NCI-H345 treated with DMSO at 0.1 percent for 48 hours (cell line): ENCODE data around the gene VWA5B1.

Experiments used
- DNase-seq: peaks from one replicate; lab custom pipeline; 2025; ENCODE audit not compliant: unreplicated experiment; lab: John Stamatoyannopoulos, UW

Gene VWA5B1

DNA sequence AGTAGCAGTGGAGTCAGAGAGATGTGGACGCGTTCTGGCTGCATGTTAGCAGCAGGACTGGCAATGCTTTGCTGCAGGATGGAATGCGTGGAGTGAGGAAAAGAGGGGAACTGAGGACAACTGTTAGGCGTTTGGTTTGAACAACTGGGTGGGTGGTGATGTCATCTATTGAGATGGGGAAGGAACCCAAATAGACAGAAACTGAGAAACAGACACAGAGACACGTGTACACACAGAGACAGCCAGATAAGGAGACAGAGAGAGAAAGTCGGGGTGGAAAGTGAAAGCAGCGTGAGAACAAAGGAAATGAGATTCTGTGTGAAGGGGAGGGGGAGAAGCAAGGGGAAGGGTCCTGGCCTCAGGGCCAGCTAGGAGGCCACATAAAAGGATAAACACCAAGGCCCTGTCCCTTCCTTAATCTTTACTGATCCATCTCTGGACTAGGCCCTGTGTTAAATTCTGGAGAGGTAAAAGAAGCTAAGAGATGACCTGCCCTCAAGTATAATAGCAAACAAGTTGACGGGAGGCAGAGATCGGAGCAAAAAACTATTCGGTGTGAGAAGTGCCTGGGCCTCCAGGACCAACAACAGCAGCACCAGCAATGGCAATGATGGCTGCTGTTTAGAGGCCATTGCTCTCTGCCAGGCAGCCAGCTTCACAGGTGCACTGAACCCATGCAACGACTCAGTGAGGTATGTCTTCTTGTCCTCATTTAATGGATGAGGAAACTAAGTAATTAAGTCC lies 31.6 kb downstream of the VWA5B1 start:
- no peak for DNase-seq

GRCh38 chr1:20322825-20323612 lies 32.3 kb downstream of the VWA5B1 start:
- DNase-seq = no peak

DNA sequence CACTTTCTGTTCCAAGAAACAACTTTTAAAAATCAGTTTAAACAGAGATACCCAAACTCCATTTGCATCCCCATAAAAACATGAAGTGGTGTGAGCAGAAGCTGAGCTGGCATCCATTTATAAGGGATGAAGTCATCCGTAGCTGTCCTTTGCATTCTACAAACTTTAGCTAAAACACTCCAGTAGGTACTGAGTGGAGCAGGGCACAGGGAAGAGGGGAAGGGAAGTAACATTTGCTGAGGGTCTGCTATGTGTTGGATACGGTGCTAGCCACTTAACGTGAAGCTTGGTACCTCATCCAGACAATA lies 32.9 kb downstream of the VWA5B1 start:
- DNase-seq = no peak

DNA sequence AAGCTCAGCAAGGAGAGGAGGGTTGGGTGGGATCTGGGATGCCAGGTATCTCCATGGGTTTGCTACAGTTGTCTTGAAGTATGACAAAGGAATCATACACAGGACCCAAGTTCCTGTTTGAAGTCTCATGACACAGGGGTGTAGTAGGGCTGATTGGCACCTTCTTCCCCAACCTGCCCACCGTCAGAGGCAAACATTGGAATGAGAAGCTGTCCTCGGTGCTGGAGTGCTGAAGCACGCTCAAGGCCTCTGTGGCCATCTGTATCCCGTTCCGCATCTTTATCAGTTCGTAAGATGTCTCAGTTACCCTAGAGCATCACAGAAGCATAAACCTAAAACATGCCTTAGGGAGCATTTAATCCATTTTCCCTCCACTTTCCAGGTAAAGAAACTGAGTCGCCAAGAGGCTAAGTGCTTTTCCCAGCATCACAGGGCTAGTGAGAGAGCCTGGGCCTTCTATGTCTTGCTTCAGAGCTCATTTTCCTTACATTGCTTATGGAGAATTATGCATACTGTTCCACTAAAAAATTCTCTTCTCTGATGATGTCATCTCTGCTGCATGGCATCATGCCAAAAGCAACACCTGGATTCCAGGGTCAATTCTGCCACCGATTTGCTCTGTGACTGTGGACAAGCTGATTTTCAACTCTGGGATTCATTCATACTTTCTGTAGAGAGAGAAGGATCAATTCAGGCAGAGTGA lies 34.2 kb downstream of the VWA5B1 start:
- DNase-seq = no peak

- no peak for DNase-seq
Observed at GRCh38 chr1:20325407-20325843, 34.8 kb downstream of the VWA5B1 start.

DNA sequence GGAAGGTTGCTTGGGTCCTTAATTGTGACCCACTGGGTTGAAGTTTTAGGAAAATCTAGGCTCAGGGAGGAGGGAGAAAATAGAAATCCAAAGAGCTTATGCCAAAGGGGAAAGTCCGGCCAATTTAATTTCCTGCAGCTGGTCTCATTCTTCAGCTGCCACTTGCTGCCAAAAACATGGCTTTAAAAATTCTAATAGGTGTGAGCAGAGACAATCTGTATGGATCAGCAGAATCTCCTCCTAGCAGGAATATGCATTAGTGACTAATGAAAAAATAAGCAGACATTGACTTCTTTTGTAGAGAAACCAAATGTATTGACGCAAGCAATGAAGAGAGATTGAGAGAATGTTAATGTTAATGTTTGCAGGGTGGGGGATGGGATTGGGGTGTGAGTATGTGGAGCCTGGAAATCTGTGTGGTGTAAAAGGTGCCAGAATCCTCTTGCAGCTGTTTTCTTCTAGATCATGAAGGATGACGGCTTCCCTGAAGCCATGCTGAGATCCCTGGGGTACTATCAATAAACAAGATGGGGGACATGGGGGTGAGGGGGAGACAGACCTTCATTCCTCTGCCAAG lies 35.3 kb downstream of the VWA5B1 start:
- DNase-seq = no peak

GRCh38 chr1:20327467-20327866 lies 36.8 kb downstream of the VWA5B1 start:
- DNase-seq = no peak

GRCh38 chr1:20328201-20328600 lies 37.5 kb downstream of the VWA5B1 start:
- no peak for DNase-seq

DNA sequence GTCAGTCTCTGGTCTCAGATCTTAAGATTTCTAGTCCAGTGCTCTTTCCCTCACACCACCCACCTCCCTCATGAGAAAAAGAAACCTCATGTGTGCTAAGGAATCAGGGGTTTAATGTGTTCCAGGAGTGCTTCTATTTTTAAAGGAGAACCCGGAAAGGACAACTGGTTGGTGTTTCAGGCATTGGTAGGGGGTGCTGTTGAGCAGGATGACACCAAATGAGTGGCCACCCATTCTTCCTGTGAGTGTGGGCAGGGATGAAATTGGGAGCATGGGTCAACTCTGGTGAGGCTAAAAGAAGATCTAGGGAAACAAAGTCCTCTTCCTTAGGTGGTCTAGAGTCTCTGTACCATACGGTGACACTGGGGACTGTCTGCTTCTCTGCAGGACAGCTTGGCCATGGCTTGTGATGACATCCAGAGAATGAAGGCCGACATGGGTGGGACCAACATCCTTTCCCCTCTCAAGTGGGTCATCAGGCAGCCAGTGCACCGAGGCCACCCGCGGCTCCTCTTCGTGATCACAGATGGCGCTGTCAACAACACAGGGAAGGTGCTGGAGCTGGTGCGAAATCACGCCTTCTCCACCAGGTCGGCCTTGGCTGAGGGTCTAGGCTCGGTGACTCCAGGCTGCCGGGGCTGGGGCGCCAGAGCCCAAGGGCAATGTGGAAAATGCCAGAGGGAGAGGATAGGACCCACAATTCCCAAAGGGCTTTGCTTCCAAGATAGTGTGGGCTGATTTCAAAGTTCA lies 39.3 kb downstream of the VWA5B1 start:
- DNase-seq = no peak

DNA sequence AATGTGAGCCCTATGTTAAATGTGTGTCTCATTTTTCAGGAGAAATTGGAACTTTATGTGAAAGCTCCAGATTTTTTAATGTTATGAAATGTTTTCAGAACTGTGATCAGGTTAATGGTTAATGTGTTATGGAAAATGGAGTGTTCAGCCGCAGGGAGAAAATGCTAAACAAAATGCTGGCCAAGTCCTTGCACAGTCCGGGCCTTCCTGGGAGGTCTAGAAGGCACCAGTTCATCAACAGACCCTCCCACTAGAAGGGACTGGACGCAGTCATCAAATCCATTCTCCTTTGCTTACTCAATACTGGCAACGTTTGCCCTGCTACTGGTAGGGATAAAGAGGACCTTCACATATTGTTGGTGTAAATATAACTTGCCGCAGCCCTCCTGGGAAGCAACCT lies 43.4 kb downstream of the VWA5B1 start:
- no peak for DNase-seq

DNA sequence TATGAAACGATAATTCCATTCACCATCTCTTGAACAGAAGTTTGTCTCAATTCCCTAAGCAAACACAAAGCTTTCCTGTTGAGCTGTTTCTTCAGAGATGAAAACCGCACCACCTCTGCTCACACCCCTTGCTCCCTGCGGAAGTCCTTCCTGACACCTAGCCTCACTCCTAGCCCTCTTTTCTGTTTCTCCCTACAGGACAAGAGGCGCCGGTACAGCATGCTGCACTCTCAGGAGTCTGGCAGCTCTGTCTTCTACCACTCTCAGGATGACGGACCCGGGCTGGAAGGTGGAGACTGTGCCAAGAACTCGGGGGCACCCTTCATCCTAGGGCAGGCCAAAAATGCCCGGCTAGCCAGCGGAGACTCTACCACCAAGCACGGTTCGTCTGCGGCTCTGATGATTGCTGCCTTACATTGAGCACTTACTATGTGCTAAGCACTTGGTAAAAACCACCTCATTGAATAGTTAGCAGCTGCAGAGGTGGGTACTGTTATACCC lies 45.5 kb downstream of the VWA5B1 start:
- no peak for DNase-seq

DNA sequence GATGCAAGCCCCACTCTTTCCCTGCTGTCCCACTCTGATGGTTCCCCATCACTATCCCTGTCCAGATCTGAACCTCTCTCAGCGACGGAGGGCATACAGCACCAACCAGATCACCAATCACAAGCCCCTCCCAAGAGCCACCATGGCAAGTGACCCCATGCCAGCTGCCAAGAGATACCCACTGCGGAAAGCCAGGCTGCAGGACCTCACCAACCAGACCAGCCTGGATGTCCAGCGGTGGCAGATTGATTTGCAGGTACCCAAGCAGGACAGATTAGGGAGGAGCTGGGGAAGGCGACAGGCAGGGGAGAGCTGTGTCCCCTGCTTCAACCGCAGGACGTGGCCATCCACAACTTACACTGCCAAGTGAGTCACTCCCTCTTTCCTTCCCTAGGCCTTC lies 46.9 kb downstream of the VWA5B1 start:
- DNase-seq = no peak

- peak; percentile 63 for DNase-seq
Observed at GRCh38 chr1:20339811-20340457, 49.3 kb downstream of the VWA5B1 start.

DNA sequence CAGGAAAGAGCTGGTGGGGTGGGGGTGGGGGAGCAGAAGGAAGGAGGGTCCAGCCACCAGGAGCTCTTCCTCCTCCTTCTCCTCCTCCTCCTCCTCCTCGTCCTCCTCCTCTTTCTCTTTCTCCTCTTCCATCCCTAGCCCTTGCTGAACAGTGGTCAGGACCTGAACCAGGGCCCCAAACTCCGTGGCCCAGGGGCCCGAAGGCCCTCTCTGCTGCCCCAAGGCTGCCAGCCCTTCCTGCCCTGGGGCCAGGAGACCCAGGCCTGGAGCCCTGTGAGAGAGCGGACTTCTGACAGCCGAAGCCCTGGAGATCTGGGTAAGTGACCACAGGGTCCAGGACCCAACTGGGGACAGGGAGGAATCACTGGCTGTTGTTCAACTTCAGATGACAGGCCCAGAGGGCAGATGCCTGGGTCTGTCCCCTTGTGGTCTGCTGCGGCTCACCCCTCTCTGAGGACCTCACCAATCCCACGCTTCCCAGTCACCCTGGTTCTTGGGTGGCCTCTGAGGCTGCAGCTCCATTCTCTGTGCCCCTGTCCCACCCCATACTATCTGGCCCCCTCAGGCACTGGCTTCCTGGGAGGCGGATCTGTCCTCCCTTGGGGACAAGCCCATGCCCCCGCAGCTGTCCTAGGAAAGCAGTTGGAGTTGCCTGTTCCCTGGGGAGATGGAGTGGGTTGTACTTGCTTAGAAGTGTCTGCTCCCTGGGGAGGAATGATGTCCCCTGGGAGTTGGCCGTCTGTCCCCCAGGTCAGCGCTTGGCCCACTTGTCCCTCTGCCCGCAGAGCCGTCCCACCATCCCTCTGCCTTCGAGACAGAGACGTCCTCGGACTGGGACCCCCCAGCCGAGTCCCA lies 51.8 kb downstream of the VWA5B1 start:
- no peak for DNase-seq

DNA sequence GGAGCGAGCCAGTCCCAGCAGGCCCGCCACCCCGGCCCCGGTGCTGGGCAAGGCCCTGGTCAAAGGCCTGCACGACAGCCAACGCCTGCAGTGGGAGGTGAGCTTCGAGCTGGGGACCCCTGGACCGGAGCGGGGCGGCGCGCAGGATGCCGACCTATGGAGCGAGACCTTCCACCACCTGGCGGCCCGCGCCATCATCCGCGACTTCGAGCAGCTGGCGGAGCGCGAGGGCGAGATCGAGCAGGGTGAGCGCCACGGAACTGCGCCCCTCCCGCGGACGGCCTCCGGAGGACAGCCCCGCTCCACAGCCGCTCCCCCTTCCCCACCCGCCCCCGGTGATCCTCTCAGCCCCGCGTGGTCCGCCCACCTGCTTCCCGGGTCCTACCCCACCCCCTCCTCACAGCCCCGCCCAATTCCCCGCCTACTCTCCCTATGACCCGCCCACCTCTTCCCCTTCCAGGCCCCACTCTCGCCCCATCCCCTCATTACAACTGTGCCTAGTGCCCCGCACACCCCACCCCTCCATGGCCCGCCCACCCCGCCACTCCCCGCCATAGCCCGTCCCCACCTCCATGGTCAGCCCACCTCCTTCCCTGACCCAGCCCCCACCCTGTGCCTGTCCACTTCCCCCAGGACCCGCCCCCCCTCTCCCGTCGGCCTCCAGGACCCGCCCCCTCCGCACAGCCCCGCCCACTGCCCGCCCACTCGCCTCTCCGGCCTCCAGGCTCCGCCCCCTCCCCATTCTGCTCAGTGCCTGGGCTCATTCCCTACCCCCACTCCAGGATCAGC lies 52.7 kb downstream of the VWA5B1 start:
- no peak for DNase-seq

DNA sequence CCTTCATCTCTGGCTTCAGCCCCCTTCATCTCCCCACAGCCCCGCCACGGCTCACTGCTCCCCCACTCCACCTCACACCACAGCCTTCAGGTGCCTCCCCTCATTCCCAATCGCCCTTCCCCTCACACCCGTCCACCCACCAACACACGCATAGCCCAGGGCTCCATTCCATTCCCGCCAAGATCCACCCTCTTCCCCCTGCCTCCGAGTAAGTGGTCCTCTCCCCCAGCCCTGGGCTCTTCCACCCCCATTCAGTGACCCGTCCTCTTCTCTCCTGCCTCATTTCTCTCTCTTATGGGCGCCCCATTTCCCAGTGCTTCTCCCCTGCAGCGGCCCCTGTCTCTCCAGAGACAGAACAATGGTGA lies 53.2 kb downstream of the VWA5B1 start:
- DNase-seq = no peak

- no peak for DNase-seq
Observed at GRCh38 chr1:20344738-20345137, 54.1 kb downstream of the VWA5B1 start.

DNA sequence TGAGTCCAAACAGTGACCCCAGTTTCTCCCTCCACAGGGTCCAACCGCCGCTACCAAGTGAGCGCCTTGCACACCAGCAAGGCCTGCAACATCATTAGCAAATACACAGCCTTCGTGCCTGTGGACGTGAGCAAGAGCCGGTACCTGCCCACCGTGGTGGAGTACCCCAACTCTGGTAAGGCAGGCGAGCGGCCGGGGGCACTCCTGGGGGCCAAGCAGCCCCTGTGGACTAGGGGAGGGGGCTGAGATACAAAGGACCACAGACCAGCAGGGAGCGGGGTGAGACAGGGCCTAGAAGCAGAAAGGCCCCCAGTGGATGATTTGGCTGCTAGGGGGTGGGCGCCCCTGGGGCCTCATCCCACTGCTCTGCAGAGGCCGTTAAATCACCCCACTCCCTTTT lies 54.7 kb downstream of the VWA5B1 start:
- DNase-seq = no peak

DNA sequence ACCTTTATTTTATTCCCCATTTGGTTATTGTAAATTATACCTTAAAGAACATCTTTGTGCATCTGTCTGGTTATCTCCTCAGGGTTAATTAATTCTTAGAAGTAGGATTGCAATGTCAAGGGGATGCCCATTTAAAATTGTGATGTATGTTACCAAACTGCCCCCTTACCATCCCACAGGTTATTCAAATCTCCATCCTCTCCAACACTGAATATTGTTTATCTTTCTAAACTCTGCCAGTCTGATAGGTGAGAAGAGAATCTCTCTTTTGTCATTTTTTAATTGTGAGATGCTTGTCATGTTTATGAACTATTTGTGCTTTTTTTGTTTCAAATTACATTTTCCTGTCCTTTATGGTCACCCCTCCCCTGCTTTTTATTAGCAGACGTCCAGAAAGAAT lies 55.8 kb downstream of the VWA5B1 start:
- no peak for DNase-seq
